Type B pancreatic cell (in vitro differentiated cells): ENCODE measurements around the gene RAB3C. TPM values are rescaled to one million over a fixed set of nuclear protein-coding genes. Genes with fewer than 3 reads are reported as not detected.
"Not testable (repeated sequence)": the region's sequence is repeated elsewhere in the genome, so short reads cannot be mapped to it uniquely, and the experiment has no call there.

Experiments used
- DNase-seq: peaks from one replicate; pipeline ENCODE4 v3.0.0; 2021; ENCODE audit warnings: mixed read lengths; ENCODE audit not compliant: unreplicated experiment; ENCODE audit errors: extremely low spot score
- H3K27ac Mint-ChIP-seq: 2 replicates; pipeline ENCODE4 v1.8.0; 2021; ENCODE audit warnings: mild to moderate bottlenecking, mixed read lengths
- H3K27me3 Mint-ChIP-seq: 2 replicates; pipeline ENCODE4 v1.8.0; 2021; ENCODE audit warnings: mixed read lengths
- H3K36me3 Mint-ChIP-seq: 2 replicates; pipeline ENCODE4 v1.8.0; 2021; ENCODE audit warnings: mixed read lengths
- H3K4me1 Mint-ChIP-seq: one replicate; pipeline ENCODE4 v1.8.0; 2021; ENCODE audit warnings: mixed read lengths; ENCODE audit not compliant: unreplicated experiment
- H3K4me3 Mint-ChIP-seq: 2 replicates; pipeline ENCODE4 v1.8.0; 2021; ENCODE audit warnings: mild to moderate bottlenecking, mixed read lengths
- H3K9me3 Mint-ChIP-seq: 2 replicates; pipeline ENCODE4 v1.8.0; 2021; ENCODE audit warnings: mixed read lengths
- CTCF ChIP-seq: fragments of 200-600 bp; sonication (generic); conservative IDR thresholded peaks from 2 replicates; pipeline ENCODE4 v1.5.0; 2021; ENCODE audit warnings: antibody characterized with exemption, mild to moderate bottlenecking
- total RNA-seq: library from RNA; stranded (reverse); gene quantifications from 2 replicates; pipeline ENCODE4 v1.2.1, GENCODE V29; 2021; ENCODE audit warnings: low replicate concordance

The RAB3C gene
- total RNA-seq, 1 donor from 2014 or later = 10.1 TPM

GRCh38 chr5:58708456-58708855 lies 125.6 kb downstream of the RAB3C start:
- Mint-ChIP-seq H3K36me3 (no peaks in the 10 kb centered on the region), H3K9me3 (no peaks in the 10 kb centered on the region)
- TF ChIP-seq CTCF = no peak

GRCh38 chr5:58710425-58710824 lies 127.5 kb downstream of the RAB3C start:
- H3K27ac Mint-ChIP-seq, H3K27me3 Mint-ChIP-seq, H3K4me3 Mint-ChIP-seq, H3K36me3 Mint-ChIP-seq, H3K9me3 Mint-ChIP-seq, DNase-seq, H3K4me1 Mint-ChIP-seq: not testable (repeated sequence)

More at GRCh38 chr5:58708456-58708855, 125.6 kb downstream of the RAB3C start:
- Mint-ChIP-seq H3K4me3 (no peak overlapping the region), H3K27ac (no peak overlapping the region), H3K27me3 (no peaks in the 10 kb centered on the region), H3K4me1 (no peaks in the 10 kb centered on the region)
- no peak for DNase-seq

GRCh38 chr5:58710871-58711270 lies 128.0 kb downstream of the RAB3C start:
- TF ChIP-seq CTCF = no peak
- no peaks in the 10 kb centered on the region for H3K4me1 Mint-ChIP-seq
- no peak overlapping the region for H3K4me3 Mint-ChIP-seq
- H3K9me3 Mint-ChIP-seq = peaks cover 6% of the 10 kb centered on the region
- H3K36me3 Mint-ChIP-seq = no peaks in the 10 kb centered on the region
- no peak overlapping the region for H3K27ac Mint-ChIP-seq
- no peak for DNase-seq
- no peaks in the 10 kb centered on the region for H3K27me3 Mint-ChIP-seq

GRCh38 chr5:58711965-58712364 lies 129.1 kb downstream of the RAB3C start:
- no peak for DNase-seq
- no peak overlapping the region for H3K4me3 Mint-ChIP-seq
- H3K27ac Mint-ChIP-seq = no peak overlapping the region
- H3K9me3 Mint-ChIP-seq = peaks cover 6% of the 10 kb centered on the region
- TF ChIP-seq CTCF = no peak
- H3K27me3 Mint-ChIP-seq = no peaks in the 10 kb centered on the region
- H3K4me1 Mint-ChIP-seq = no peaks in the 10 kb centered on the region
- no peaks in the 10 kb centered on the region for H3K36me3 Mint-ChIP-seq

- H3K4me3 Mint-ChIP-seq = no peak overlapping the region
- H3K9me3 Mint-ChIP-seq = peaks cover 6% of the 10 kb centered on the region
- no peak overlapping the region for H3K27ac Mint-ChIP-seq
- no peaks in the 10 kb centered on the region for H3K36me3 Mint-ChIP-seq
- no peak for DNase-seq
- H3K4me1 Mint-ChIP-seq = peaks cover 7% of the 10 kb centered on the region
- no peak for TF ChIP-seq CTCF
- no peaks in the 10 kb centered on the region for H3K27me3 Mint-ChIP-seq
Observed at GRCh38 chr5:58714046-58714445, 131.2 kb downstream of the RAB3C start.

- H3K36me3 Mint-ChIP-seq = no peaks in the 10 kb centered on the region
- H3K27me3 Mint-ChIP-seq = no peaks in the 10 kb centered on the region
- DNase-seq = no peak
- H3K9me3 Mint-ChIP-seq = peaks cover 6% of the 10 kb centered on the region
- no peak for TF ChIP-seq CTCF
- peaks cover 7% of the 10 kb centered on the region for H3K4me1 Mint-ChIP-seq
- H3K4me3 Mint-ChIP-seq = no peak overlapping the region
- no peak overlapping the region for H3K27ac Mint-ChIP-seq
Observed at GRCh38 chr5:58715997-58716656, 133.3 kb downstream of the RAB3C start.
